Epithelial cell of proximal tubule (primary cell): ENCODE measurements around the gene PRR5L. TPM values are rescaled to one million over a fixed set of nuclear protein-coding genes. Genes with fewer than 3 reads are reported as not detected.
"Not testable (repeated sequence)": the region's sequence is repeated elsewhere in the genome, so short reads cannot be mapped to it uniquely, and the experiment has no call there.

ENCODE experiments used
- DNase-seq: peaks from one replicate; pipeline ENCODE4 v3.0.0-alpha.2; 2011; ENCODE audit warnings: low read depth
- H3K4me3 ChIP-seq: 2 replicates; pipeline ENCODE4 v1.5.1; 2011; ENCODE audit warnings: low read depth, mild to moderate bottlenecking, low read length
- CTCF ChIP-seq: conservative IDR thresholded peaks from 2 replicates; pipeline ENCODE4 v1.5.1; 2012; ENCODE audit warnings: low read depth, mild to moderate bottlenecking, low read length
- total RNA-seq: library from RNA; depleted of rRNA; stranded (reverse); fragments of >200 nt; gene quantifications from 2 replicates; pipeline ENCODE4 v1.2.3, GENCODE V29; 2015

The PRR5L gene
- total RNA-seq, 1 donor from 2014 or later: 5.9 TPM

- no peak overlapping the region for H3K4me3 ChIP-seq
- TF ChIP-seq CTCF: no peak
- DNase-seq: no peak
Measured at GRCh38 chr11:36471577-36471976, 175.5 kb downstream of the PRR5L start.

GRCh38 chr11:36475192-36475591, 179.1 kb downstream of the PRR5L start:
- no peak for TF ChIP-seq CTCF
- DNase-seq: no peak
- H3K4me3 ChIP-seq: no peak overlapping the region

DNA sequence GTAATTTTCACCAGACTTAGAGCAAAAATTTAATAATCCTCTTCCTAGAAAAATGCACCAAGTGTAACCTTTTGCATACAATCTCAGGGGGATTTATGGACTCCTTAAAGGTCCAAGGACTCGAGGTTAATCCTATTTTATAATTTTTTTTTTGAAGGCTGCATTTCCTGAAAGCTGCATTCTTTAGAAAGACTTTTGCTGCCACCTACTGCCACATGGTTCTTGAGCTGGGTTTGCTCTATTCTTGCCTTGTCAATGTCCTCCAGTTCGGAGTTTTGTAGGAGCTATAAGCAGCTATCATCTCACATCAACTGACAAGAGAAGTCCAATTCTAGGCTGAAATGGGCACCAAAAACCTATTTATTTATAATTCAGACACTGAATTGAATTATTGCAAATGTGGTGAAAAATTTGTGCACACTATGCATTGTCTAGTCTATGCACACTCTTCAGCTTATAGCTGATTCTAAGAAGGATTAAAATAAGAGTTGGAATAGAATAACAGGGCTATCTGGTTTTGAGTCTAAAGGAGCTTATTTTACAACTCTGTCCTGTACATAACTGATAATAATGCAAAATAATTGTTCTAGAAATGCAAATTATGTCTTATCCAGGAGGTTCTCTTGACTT, 182.7 kb downstream of the PRR5L start:
- no peak overlapping the region for H3K4me3 ChIP-seq
- DNase-seq: no peak

GRCh38 chr11:36480833-36481232, 184.7 kb downstream of the PRR5L start:
- H3K4me3 ChIP-seq: no peak overlapping the region
- DNase-seq: no peak
- TF ChIP-seq CTCF: no peak

More for the DNA sequence above, 182.7 kb downstream of the PRR5L start:
- TF ChIP-seq CTCF: peak; percentile 80

GRCh38 chr11:36483042-36483441, 187.0 kb downstream of the PRR5L start:
- not testable (repeated sequence) for DNase-seq, H3K4me3 ChIP-seq

DNA sequence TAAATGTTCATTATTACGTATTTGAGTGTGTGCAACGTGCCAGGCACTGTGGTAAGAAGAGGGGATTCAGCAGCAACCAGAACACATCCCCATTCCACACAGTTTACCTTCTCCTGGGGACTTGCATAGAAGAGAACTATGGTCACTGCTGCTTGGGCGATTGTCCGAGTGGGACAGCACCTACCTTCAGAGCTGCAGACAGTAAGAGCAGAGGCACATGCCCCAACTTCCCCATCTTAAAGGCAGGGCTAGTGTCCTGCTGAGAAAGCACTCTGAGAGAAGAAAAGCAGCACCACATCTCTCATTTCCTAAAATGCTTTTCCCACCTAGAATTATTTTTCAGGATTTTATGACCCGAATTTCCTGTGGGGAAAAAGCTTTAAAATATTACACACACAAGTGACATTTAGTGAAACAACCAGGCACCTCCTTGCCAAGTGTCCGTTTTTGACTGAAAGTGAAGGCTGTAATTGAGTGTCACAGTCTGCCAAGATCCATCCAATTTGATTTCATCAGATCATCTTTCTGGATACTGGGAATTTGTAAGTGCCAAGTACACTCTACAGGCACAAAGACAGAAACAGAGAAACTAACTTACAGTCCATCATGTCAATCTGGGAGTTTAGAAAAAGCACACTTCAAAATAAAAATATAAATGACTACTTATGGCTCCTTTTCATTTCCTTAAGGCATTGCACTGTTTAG, 189.4 kb downstream of the PRR5L start:
- no peak for DNase-seq
- no peak for TF ChIP-seq CTCF
- no peak overlapping the region for H3K4me3 ChIP-seq

- TF ChIP-seq CTCF: no peak
- DNase-seq: no peak
- H3K4me3 ChIP-seq: no peak overlapping the region
Measured at GRCh38 chr11:36487619-36488018, 191.5 kb downstream of the PRR5L start.
